ENCODE data around the gene VARS2. TPM values are rescaled to one million over a fixed set of nuclear protein-coding genes. Genes with fewer than 3 reads are reported as not detected.

The VARS2 gene
- total RNA-seq, 1 donor from 2014 or later, result 79.4 TPM

DNA sequence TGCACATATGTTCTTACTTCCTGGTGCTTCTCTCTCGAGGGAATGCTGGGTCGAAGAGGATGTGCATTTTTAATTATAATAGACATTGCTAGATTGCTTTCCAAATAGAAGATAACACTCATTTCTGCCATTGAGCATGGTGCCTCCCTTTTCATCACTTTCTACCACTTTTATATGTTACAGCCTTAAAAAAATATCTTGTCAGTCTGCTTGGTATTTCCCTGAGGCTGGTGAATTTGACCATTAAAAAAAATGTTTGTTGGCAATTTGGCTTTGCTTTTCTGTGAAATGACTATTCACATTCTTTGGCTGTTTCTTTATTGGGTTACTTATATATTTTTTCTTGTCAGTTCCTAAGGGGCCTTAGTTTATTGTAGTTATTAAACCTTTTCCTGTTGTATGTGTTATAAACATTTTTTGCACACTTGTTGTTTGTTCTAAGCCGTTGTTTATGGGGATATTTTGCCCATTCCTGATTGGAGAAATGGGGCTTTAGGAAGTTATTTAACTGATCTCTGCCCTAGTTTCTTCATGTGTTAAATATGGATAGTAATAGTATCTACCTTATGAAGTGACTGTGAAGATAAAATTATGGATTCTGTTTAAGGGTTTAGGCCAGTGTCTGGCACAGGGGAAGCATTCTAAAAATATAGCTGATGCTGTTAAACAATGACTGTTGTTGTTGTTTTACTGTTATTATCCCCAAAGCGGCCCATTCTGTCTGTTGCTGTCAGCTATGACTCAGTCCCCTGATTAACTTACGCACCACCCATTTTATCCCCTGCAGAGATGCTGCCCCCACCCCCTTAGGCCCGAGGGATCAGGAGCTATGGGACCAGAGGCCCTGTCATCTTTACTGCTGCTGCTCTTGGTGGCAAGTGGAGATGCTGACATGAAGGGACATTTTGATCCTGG, 25.9 kb upstream of the VARS2 start:
- Mint-ChIP-seq H3K4me1 (ENCODE audit: unreplicated experiment) (peaks cover 47% of the 10 kb centered on the region), H3K4me3 (peak overlapping the region; percentile 13), H3K36me3 (peaks cover 21% of the 10 kb centered on the region), H3K27me3 (no peaks in the 10 kb centered on the region), H3K27ac (peak overlapping the region; percentile 52), H3K9me3 (no peaks in the 10 kb centered on the region)
- DNase-seq (ENCODE audit: extremely low spot score, unreplicated experiment), result no peak
- TF ChIP-seq, protein P1, sequence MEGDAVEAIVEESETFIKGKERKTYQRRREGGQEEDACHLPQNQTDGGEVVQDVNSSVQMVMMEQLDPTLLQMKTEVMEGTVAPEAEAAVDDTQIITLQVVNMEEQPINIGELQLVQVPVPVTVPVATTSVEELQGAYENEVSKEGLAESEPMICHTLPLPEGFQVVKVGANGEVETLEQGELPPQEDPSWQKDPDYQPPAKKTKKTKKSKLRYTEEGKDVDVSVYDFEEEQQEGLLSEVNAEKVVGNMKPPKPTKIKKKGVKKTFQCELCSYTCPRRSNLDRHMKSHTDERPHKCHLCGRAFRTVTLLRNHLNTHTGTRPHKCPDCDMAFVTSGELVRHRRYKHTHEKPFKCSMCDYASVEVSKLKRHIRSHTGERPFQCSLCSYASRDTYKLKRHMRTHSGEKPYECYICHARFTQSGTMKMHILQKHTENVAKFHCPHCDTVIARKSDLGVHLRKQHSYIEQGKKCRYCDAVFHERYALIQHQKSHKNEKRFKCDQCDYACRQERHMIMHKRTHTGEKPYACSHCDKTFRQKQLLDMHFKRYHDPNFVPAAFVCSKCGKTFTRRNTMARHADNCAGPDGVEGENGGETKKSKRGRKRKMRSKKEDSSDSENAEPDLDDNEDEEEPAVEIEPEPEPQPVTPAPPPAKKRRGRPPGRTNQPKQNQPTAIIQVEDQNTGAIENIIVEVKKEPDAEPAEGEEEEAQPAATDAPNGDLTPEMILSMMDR (conservative IDR thresholded peaks at IDR 0.05), result no peak

DNA sequence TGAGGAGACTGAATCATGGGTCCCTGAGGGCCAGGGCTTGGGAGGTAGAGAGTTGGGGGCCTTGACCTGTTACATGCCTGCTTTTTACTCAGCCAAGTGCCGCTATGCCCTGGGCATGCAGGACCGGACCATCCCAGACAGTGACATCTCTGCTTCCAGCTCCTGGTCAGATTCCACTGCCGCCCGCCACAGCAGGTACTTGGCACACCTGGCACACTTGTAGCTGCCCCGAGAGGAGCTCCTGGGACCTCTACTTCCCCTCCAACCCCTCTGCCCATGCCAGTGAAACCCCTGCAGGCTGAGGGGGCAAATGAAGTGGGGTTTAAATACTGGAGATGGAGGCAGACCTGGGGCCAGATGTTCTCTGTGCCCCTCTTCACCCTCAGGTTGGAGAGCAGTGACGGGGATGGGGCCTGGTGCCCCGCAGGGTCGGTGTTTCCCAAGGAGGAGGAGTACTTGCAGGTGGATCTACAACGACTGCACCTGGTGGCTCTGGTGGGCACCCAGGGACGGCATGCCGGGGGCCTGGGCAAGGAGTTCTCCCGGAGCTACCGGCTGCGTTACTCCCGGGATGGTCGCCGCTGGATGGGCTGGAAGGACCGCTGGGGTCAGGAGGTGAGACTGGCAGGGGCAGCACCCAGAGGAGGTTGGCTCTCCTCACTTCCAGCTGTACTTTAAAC, 25.1 kb upstream of the VARS2 start:
- TF ChIP-seq, protein P1 (conservative IDR thresholded peaks at IDR 0.05), result no peak
- Mint-ChIP-seq H3K9me3 (no peaks in the 10 kb centered on the region), H3K27me3 (no peaks in the 10 kb centered on the region), H3K4me3 (no peak overlapping the region), H3K27ac (no peak overlapping the region), H3K36me3 (peaks cover 21% of the 10 kb centered on the region), H3K4me1 (ENCODE audit: unreplicated experiment) (peaks cover 43% of the 10 kb centered on the region)
- DNase-seq (ENCODE audit: extremely low spot score, unreplicated experiment), result no peak

DNA sequence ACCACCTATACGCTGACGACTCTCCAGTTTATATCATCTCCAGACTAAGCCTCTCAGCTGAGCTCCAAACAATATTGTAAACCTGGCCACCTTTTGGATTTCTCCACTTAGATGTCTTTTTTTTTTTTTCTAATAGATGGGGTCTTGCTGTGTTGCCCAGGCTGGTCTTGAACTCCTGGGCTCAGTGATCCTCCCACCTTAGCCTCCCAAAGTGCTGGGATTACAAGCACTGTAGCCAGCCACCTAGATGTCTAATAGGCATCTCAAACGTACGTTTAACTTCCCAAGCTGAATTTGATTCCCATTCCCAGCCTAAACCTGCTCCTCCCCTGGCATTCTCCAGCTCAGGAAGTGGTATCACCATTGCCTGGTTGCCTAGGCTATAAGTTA, 24.5 kb upstream of the VARS2 start:
- H3K4me3 Mint-ChIP-seq, result no peak overlapping the region
- no peak for DNase-seq (ENCODE audit: extremely low spot score, unreplicated experiment)
- H3K27ac Mint-ChIP-seq, result peak overlapping the region; percentile 78
- TF ChIP-seq, protein P1 (conservative IDR thresholded peaks at IDR 0.05), result no peak
- no peaks in the 10 kb centered on the region for H3K27me3 Mint-ChIP-seq
- H3K9me3 Mint-ChIP-seq, result no peaks in the 10 kb centered on the region
- peaks cover 23% of the 10 kb centered on the region for H3K36me3 Mint-ChIP-seq
- H3K4me1 Mint-ChIP-seq (ENCODE audit: unreplicated experiment), result peaks cover 43% of the 10 kb centered on the region

DNA sequence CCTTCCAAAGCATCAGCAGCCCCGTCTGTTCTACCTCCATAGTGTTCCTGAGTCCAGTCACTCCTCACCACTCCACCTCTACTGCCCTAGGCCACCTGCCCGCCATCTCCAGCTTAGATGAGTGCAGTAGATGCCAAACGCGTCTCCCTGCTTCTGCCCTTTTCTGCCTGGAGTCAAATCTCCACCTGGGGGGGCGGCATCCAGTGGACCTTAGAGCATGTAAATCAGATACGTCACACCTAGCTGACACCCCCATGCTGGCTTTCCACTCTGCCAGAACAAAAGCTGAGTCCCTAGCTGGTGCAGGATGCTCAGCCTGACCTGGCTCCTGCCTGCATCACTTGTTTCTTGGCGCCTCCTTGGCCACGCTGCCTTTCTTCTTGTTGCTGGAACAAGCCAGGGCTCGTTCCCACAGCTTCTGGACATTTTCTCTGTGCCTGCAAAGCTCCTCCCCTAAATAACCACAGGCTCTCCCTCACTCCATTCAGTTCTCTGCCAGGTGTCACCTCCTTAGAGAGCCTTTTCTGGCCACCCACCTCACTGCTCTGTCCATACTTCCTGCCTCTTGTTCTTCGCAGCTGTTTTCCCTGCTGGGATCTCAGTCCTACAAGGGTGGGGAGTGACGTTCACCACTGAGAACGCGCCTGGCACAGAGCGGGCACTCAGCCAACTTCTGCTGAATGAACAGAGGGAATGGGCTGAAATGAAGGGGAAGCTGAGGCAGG, 24.0 kb upstream of the VARS2 start:
- H3K4me3 Mint-ChIP-seq, result no peak overlapping the region
- DNase-seq (ENCODE audit: extremely low spot score, unreplicated experiment), result no peak
- H3K27me3 Mint-ChIP-seq, result no peaks in the 10 kb centered on the region
- no peaks in the 10 kb centered on the region for H3K9me3 Mint-ChIP-seq
- H3K4me1 Mint-ChIP-seq (ENCODE audit: unreplicated experiment), result peaks cover 43% of the 10 kb centered on the region
- TF ChIP-seq, protein P1 (conservative IDR thresholded peaks at IDR 0.05), result no peak
- H3K36me3 Mint-ChIP-seq, result peaks cover 29% of the 10 kb centered on the region
- H3K27ac Mint-ChIP-seq, result peak overlapping the region; percentile 78

DNA sequence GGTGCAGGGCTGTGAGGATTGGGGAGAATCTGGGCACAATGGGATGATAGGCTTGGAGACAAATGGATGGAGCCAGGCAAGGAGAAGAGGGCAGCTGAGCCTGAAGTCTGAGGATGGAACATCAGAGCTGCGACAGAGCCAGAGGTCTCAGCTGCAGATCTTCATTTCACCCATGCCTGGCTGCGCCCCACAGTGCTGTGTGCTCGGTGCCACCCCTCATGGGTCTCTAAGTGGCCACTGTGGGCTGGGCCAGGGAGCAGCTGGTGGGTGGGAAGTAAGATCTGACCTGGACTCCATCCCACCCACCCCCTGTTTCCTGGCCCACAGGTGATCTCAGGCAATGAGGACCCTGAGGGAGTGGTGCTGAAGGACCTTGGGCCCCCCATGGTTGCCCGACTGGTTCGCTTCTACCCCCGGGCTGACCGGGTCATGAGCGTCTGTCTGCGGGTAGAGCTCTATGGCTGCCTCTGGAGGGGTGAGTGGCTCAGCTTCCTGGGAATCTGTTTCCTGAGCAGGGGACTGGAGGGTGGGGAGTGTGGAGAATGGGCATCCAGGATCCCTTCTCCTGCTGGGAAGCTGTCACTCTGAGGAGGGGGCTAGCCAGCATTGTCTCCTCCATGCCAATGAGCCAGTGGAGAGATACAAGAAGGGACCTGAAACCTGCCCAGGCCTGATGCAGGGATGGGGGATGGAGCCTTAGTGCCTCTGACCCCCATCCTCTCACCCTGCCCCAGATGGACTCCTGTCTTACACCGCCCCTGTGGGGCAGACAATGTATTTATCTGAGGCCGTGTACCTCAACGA, 23.2 kb upstream of the VARS2 start:
- H3K27ac Mint-ChIP-seq, result no peak overlapping the region
- H3K36me3 Mint-ChIP-seq, result peaks cover 25% of the 10 kb centered on the region
- H3K4me1 Mint-ChIP-seq (ENCODE audit: unreplicated experiment), result peaks cover 35% of the 10 kb centered on the region
- H3K9me3 Mint-ChIP-seq, result no peaks in the 10 kb centered on the region
- no peak for DNase-seq (ENCODE audit: extremely low spot score, unreplicated experiment)
- H3K27me3 Mint-ChIP-seq, result no peaks in the 10 kb centered on the region
- TF ChIP-seq, protein P1 (conservative IDR thresholded peaks at IDR 0.05), result no peak
- no peak overlapping the region for H3K4me3 Mint-ChIP-seq
